OCI-M2 (cell line): ENCODE measurements around the gene RPF1.
"Not testable (repeated sequence)": the region's sequence is repeated elsewhere in the genome, so short reads cannot be mapped to it uniquely, and the experiment has no call there.

Experiments
- DNase-seq: peaks from one replicate; lab custom pipeline; 2025; ENCODE audit not compliant: unreplicated experiment; lab: John Stamatoyannopoulos, UW

RPF1 gene, protein sequence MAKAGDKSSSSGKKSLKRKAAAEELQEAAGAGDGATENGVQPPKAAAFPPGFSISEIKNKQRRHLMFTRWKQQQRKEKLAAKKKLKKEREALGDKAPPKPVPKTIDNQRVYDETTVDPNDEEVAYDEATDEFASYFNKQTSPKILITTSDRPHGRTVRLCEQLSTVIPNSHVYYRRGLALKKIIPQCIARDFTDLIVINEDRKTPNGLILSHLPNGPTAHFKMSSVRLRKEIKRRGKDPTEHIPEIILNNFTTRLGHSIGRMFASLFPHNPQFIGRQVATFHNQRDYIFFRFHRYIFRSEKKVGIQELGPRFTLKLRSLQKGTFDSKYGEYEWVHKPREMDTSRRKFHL

GRCh38 chr1:84478876-84479868 lies at the start of gene RPF1:
Gene RPF1 (plus strand): TSS chr1:84479266. CDS start chr1:84479282, 16 bp downstream.
- DNase-seq: no peak

- no peak for DNase-seq
These were observed 48.5 kb upstream of the RPF1 start for GRCh38 chr1:84430546-84430945.

DNA sequence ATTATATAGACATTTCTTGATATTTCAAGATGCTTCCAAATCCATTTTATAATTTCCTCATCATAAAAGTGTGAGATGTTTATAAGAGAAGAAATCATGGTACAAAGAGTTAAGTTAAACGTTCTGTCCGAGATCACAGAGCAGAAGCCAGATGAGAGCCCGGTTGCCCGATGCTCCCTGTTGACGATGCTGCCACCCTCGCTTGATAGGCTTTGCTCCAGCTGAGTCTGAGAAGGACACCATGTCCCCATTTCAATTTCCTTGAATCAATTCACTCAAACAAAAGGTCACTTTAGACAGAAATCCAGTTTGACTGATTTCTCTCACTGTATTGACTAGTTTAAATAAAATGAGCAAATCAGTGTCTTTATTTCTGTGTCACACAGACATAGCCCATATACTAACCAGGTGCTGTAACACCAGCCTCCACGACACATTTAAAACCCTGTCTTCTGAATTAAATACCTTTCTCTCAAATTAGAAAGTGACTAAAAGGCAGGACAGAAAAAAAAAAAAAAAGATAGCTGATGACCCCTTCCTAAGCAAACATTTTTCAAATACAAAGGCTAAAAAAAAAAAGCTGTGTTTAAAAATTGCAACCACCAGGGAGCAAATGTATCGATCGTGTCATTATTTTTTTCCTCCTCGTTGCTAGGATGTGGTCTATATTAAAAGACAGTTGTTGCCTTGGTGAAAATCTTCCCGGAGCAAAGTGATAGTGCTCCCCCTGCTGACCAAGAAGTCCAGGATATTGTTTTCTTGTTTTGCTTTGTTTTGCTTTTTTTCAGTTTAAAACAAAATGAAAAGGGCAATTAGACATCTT lies 45.6 kb upstream of the RPF1 start:
- DNase-seq: peak; percentile 34

- no peak for DNase-seq
These were observed 44.8 kb upstream of the RPF1 start for GRCh38 chr1:84434081-84434769.

DNA sequence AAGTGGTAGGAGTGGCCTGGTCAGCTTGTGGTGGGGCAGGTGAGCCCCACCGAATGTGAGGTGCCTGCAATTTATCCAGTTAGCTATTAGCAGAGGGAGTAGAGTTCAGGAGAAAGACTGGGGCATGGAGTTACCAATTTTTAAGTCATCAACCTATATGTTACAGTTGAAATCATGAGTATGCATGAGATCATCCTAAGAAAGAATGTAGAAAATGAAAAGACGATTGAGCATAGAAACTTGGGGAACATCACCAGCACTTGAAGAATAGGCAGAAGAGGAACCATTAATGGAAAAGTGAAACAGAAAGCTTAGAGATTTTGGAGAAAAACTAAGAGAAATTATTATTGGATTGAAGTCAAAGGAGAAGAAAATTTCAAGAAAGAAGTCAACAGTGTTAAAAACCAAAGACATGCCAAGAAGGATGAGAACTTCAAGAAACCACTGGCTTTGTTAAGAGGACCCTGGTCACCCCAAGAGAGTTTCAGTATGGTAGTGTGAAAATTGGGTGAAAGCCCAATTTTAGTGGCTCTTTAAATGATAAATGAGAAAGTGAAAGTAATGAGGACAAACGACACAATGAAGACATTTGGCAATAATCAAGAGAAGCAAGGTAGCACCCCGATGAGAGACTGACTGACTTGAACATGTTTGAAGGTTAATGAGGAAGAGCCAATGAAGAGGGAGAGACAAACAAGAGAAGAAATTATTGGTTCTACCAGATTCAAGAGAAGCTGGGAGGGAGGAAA lies 44.1 kb upstream of the RPF1 start:
- no peak for DNase-seq

DNA sequence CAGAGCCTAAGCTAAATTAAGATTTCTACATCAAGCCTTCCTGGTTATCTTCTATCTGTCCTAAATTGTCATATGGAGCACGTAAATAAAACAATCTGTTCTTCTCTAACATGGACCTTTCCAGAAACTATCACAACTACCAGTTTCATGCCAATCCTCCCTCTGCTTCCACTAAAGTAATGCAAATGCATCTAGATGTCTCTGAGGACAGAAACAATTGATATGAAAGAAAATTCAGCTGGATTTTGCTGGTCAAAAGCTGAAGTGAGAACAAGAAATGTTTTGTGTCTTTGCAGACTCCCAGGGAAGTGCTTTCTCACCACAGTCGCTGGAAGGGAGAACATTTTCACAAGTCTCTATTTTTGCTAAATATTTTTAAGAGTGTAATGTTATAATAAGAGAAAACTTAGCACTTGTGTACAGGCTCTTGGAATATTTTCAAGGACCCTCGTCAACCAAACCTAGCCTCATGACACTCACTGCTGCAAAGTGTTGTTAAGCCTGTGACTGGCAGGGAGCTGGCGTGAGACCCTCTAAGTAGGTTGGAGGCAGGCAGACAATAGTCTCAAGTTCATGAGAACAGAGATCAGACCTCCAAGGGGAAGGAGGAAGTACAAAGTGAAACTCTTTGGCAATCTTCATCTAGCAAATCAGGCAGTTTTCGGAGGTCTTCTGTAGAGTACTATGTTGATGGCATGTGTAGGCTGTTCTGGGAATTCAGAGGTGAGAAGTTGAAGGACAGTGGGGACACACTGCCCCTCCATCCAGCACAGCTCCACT lies 42.0 kb upstream of the RPF1 start:
- DNase-seq: no peak

- no peak for DNase-seq
These were observed 36.8 kb upstream of the RPF1 start for GRCh38 chr1:84442256-84442655.

- DNase-seq: not testable (repeated sequence)
These were observed 36.1 kb upstream of the RPF1 start for GRCh38 chr1:84442747-84443646.

GRCh38 chr1:84448704-84449103 lies 30.4 kb upstream of the RPF1 start:
- DNase-seq: not testable (repeated sequence)

- DNase-seq: no peak
These were observed 28.2 kb upstream of the RPF1 start for GRCh38 chr1:84450910-84451309.

DNA sequence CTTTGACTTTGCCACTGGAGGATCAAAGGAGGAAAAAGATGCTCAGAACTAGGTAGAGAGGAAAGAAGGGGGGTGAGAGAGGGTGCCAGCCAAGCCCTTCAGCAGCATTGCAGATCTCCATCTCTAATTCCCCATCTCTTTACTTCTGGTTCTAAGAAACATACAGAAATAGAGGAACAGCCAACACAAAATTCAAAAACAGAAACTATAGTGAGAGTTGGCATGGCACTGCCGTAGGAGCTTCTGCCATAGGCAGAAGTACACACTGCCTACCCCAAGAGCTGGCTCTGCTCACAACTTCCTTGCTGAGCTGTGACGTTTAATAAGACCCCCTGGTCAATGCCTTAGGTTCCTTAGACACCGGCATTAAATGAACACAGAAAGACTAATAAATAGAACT lies 26.6 kb upstream of the RPF1 start:
- DNase-seq: no peak

DNA sequence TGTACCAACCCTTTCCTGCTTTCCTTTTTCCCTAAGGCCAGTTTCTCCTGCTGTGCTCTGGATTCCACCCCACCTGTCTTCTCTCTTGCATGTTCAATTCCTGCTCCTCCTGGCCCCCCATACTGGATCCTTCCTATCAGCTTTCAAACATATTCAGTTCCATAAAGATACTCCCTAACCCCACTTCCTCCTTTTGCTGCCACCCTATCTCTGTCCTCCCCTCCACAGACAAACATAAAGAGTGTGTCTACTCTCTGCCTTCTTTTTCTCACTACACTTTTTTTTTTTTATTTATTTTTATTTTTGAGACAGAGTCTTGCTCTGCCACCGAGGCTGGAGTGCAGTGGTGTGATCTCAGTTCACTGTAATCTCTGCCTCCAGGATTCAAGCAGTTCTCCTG lies 16.9 kb upstream of the RPF1 start:
- no peak for DNase-seq

DNA sequence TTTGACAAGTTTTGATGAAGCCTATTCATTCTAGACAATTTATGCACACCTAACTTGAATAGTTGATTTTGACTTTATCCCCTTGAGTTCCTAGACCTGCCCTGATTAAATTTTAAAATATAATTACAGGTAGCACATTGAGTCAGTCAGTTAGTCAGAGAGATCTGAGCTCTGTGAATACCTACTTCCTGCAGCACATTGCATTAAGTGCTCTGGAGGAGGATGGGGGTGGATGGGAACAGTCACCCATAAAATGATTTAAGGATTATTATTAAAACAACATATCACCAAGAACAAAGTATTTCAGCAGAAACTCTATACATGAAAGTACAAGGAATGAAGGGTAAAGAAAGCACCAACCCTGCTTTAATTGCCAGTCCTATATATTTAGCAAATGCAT lies 11.8 kb upstream of the RPF1 start:
- DNase-seq: no peak

- DNase-seq: no peak
These were observed 2.8 kb upstream of the RPF1 start for GRCh38 chr1:84476225-84476624.

DNA sequence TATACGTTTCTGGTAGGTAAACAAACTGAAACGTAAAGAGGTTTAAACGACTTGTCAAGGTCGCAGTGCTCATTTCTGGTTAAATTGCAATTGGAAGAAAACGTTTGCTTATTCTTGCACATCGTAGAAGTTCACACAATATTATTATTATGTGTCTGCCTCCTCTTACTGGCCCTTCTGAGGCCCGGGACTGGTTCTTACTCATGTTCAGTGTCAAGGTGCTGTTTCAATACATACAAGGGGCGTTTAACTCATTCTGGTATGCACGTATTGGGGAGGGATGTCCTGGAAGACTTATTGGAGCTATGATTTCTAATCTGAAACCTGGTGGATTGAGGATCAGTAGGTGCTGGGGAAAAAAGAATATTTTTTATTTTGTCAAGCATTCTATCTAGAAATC lies 932 bp downstream of the RPF1 start:
- DNase-seq: no peak

- DNase-seq: no peak
These were observed 1.6 kb downstream of the RPF1 start for GRCh38 chr1:84480650-84481049.

- no peak for DNase-seq
These were observed 2.3 kb downstream of the RPF1 start for GRCh38 chr1:84481317-84481716.

GRCh38 chr1:84488107-84488506 lies 9.0 kb downstream of the RPF1 start:
- DNase-seq: no peak
